Activated effector memory CD4-positive, alpha-beta T cell treated with anti-CD3 and anti-CD28 coated beads, Interleukin-2, amount 50 U/mL, for 16 hours (primary cell): ENCODE results near the gene FRRS1.
"Not testable (repeated sequence)": the region's sequence is repeated elsewhere in the genome, so short reads cannot be mapped to it uniquely, and the experiment has no call there.

Experiments used
- DNase-seq: peaks from one replicate; pipeline ENCODE4 v3.0.0-alpha.2; 2020

Gene FRRS1

GRCh38 chr1:99763956-99764355 is 2.5 kb downstream of the FRRS1 start:
- no peak for DNase-seq

- no peak for DNase-seq
Observed at GRCh38 chr1:99761774-99762173, 4.7 kb downstream of the FRRS1 start.

GRCh38 chr1:99759518-99760160 is 6.8 kb downstream of the FRRS1 start:
- no peak for DNase-seq

GRCh38 chr1:99758686-99759517 is 7.5 kb downstream of the FRRS1 start:
- not testable (repeated sequence) for DNase-seq

GRCh38 chr1:99758073-99758511 is 8.3 kb downstream of the FRRS1 start:
- DNase-seq: no peak

- no peak for DNase-seq
Observed at GRCh38 chr1:99756598-99756997, 9.8 kb downstream of the FRRS1 start.

- no peak for DNase-seq
Observed at GRCh38 chr1:99755664-99756063, 10.8 kb downstream of the FRRS1 start.

- no peak for DNase-seq
Observed at GRCh38 chr1:99754697-99755096, 11.7 kb downstream of the FRRS1 start.

- no peak for DNase-seq
Observed at GRCh38 chr1:99754055-99754626, 12.3 kb downstream of the FRRS1 start.

GRCh38 chr1:99751877-99752504 is 14.4 kb downstream of the FRRS1 start:
- no peak for DNase-seq

GRCh38 chr1:99749504-99750347 is 16.7 kb downstream of the FRRS1 start:
- no peak for DNase-seq

- DNase-seq: no peak
Observed at GRCh38 chr1:99748419-99748818, 18.0 kb downstream of the FRRS1 start.

- DNase-seq: no peak
Observed at GRCh38 chr1:99745684-99746083, 20.8 kb downstream of the FRRS1 start.

- no peak for DNase-seq
Observed at GRCh38 chr1:99745061-99745460, 21.4 kb downstream of the FRRS1 start.

GRCh38 chr1:99740141-99740540 is 26.3 kb downstream of the FRRS1 start:
- no peak for DNase-seq

GRCh38 chr1:99738858-99739465 is 27.5 kb downstream of the FRRS1 start:
- DNase-seq: no peak

GRCh38 chr1:99737016-99737415 is 29.4 kb downstream of the FRRS1 start:
- DNase-seq: no peak

- DNase-seq: no peak
Observed at GRCh38 chr1:99735852-99736251, 30.6 kb downstream of the FRRS1 start.

GRCh38 chr1:99731384-99731783 is 35.1 kb downstream of the FRRS1 start:
- DNase-seq: no peak

GRCh38 chr1:99728494-99729235 is 37.8 kb downstream of the FRRS1 start:
- DNase-seq: no peak

GRCh38 chr1:99727575-99728185 is 38.8 kb downstream of the FRRS1 start:
- no peak for DNase-seq
